ENCODE measurements around the gene PLOD3. TPM values are rescaled to one million over a fixed set of nuclear protein-coding genes. Genes with fewer than 3 reads are reported as not detected.
A peak's percentile ranks its signal among the peaks of the same experiment; 100 is the strongest.

The PLOD3 gene
- total and polyA plus RNA-seq, 12 donors: 27.1 to 61.2 (median 36.9) TPM

- peak in 1 of 2 donors; percentile 43 for DNase-seq
- Histone ChIP-seq H3K36me3 (peaks cover 0 to 63% (median 17%) of the 10 kb centered on the region in 9 donors), H3K27me3 (no peaks in the 10 kb centered on the region), H3K4me1 (peaks cover 14 to 71% (median 56%) of the 10 kb centered on the region in 9 donors), H3K4me3 (peak overlapping the region; percentile 73 to 89 (median 82)), H3K9me3 (no peaks in the 10 kb centered on the region), H3K27ac (peak overlapping the region; percentile 91 to 98 (median 95))
- peak in 3 of 8 donors; percentile 0 to 1 (median 1) for ATAC-seq
- WGBS, 2 donors: 13 to 21% methylated on average over 28 of the region's 28 CpGs
- intact Hi-C loops (cut with DNase I): loop anchor here in 7 of 10 donors (1.0 to 2.0 kb wide), 3 partner anchors 25 to 27 kb away; partner anchors contain the start of genes PLOD3 (in 6 of the 7) and ZNHIT1 (in 1 of the 7)
- TF ChIP-seq CTCF (IDR thresholded peaks at IDR 0.05): no peak
Measured at GRCh38 chr7:101243646-101244374, 26.4 kb upstream of the PLOD3 start.

- ATAC-seq (no peak), DNase-seq (no peak)
- no peaks in the 10 kb centered on the region for H3K9me3 ChIP-seq
- peaks cover 0 to 63% (median 17%) of the 10 kb centered on the region in 9 donors for H3K36me3 ChIP-seq
- no peak for TF ChIP-seq CTCF (IDR thresholded peaks at IDR 0.05)
- intact Hi-C loops (cut with DNase I): no loop called here
- peak overlapping the region in 2 of 10 donors; percentile 44 to 96 for H3K27ac ChIP-seq
- 85 to 88% methylated on average over 16 of the region's 16 CpGs for WGBS, 2 donors
- H3K4me1 ChIP-seq: peaks cover 26 to 91% (median 76%) of the 10 kb centered on the region in 9 donors
- no peak overlapping the region for H3K4me3 ChIP-seq
- H3K27me3 ChIP-seq: no peaks in the 10 kb centered on the region
Measured at GRCh38 chr7:101241443-101242349, 24.3 kb upstream of the PLOD3 start.

GRCh38 chr7:101241015-101241363, 23.6 kb upstream of the PLOD3 start:
- Histone ChIP-seq H3K27ac (peak overlapping the region in 2 of 10 donors; percentile 44 to 90), H3K36me3 (peaks cover 0 to 66% (median 17%) of the 10 kb centered on the region in 9 donors), H3K27me3 (no peaks in the 10 kb centered on the region), H3K9me3 (no peaks in the 10 kb centered on the region), H3K4me1 (peaks cover 26 to 85% (median 69%) of the 10 kb centered on the region in 9 donors), H3K4me3 (no peak overlapping the region)
- TF ChIP-seq CTCF (IDR thresholded peaks at IDR 0.05): no peak
- DNase-seq (no peak), ATAC-seq (no peak)
- 88 to 91% methylated on average over 12 of the region's 12 CpGs for WGBS, 2 donors
- intact Hi-C loops (cut with DNase I): no loop called here

Data from heart right ventricle (tissue), 16 donors.